GM12878 (cell line): ENCODE measurements around the gene ACBD5. TPM values are rescaled to one million over a fixed set of nuclear protein-coding genes. Genes with fewer than 3 reads are reported as not detected.

Source experiments
- ATAC-seq: fragments of 200-7000 bp; cut with Tn5 transposase; 3 replicates; pipeline ENCODE4 v1.9.1; 2020; ENCODE audit warnings: mild to moderate bottlenecking, moderate library complexity
- BruUV-seq: library from RNA; stranded (reverse); fragments of 400-500 nt; replicated peaks from 2 replicates; lab custom pipeline; 2021; lab: Mats Ljungman, UMichigan
- CTCF ChIA-PET: fragments of 300-600 bp; sonication (Branson Sonifier 250); formaldehyde crosslinking; extraction: SDS; loops from one replicate; lab custom pipeline; 2021; ENCODE audit warnings: inconsistent platforms; lab: Yijun Ruan, JAX
- POLR2A ChIA-PET: fragments of 350-600 bp; formaldehyde crosslinking; extraction: SDS; loops from one replicate; lab custom pipeline; 2021; ENCODE audit warnings: inconsistent platforms; lab: Charles Lee
- RAD21 ChIA-PET: fragments of 300-600 bp; sonication (Branson Sonifier 250); formaldehyde crosslinking; loops from one replicate; lab custom pipeline; 2023; ENCODE audit warnings: antibody characterized with exemption; ENCODE audit not compliant: unreplicated experiment; lab: Charles Lee
- SMC1A ChIA-PET: fragments of 300-600 bp; sonication (Branson Sonifier 250); formaldehyde crosslinking; loops from one replicate; lab custom pipeline; 2023; ENCODE audit not compliant: unreplicated experiment, uncharacterized antibody; lab: Charles Lee
- DNase-seq: peaks from one replicate; pipeline ENCODE4 v3.0.0-alpha.2; 2011; ENCODE audit warnings: low read depth, low spot score
- FAIRE-seq: peaks from 3 replicates; lab custom pipeline; 2011; peaks lifted over from hg19 to GRCh38; lab: Jason Lieb, UNC
- H2AFZ ChIP-seq: 2 replicates; pipeline ENCODE4 v1.6.0; 2011; ENCODE audit warnings: low read depth, low read length, control low read depth; ENCODE audit not compliant: control insufficient read depth
- H3K27ac ChIP-seq: 2 replicates; pipeline ENCODE4 v1.5.1; 2011; ENCODE audit warnings: control low read depth; ENCODE audit not compliant: control insufficient read depth, insufficient read depth
- H3K27me3 ChIP-seq, 2 experiments: replicated peaks in 1 of 2; 2 replicates each; pipeline versions ENCODE4 v1.6.0 to v1.6.1; 2011; ENCODE audit warnings: low read length in 1 of 2; ENCODE audit not compliant: control insufficient read depth in 2 of 2, insufficient read depth in 2 of 2
- H3K36me3 ChIP-seq, 2 experiments: 2 replicates each; pipeline ENCODE4 v1.5.1; 2011; ENCODE audit warnings: low read length in 1 of 2; ENCODE audit not compliant: control insufficient read depth in 2 of 2, insufficient read depth in 2 of 2
- H3K4me1 ChIP-seq: 2 replicates; pipeline ENCODE4 v1.6.1; 2011; ENCODE audit warnings: mild to moderate bottlenecking, low read length, moderate library complexity, mixed read lengths; ENCODE audit not compliant: control insufficient read depth, insufficient read depth
- H3K4me2 ChIP-seq: 2 replicates; pipeline ENCODE4 v1.6.0; 2011; ENCODE audit warnings: control low read depth; ENCODE audit not compliant: control insufficient read depth, insufficient read depth
- H3K4me3 ChIP-seq: fragments of 200-600 bp; sonication (generic); 2 replicates; pipeline ENCODE4 v1.5.1; 2016
- H3K79me2 ChIP-seq: 2 replicates; pipeline ENCODE4 v1.6.0; 2011; ENCODE audit warnings: low read length; ENCODE audit not compliant: control insufficient read depth, insufficient read depth
- H3K9ac ChIP-seq: 2 replicates; pipeline ENCODE4 v1.8.0; 2011; ENCODE audit warnings: low read length, control low read depth, mixed read lengths; ENCODE audit not compliant: control insufficient read depth, insufficient read depth
- H3K9me3 ChIP-seq: replicated peaks from 3 replicates; pipeline ENCODE4 v1.5.1; 2011; ENCODE audit warnings: mild to moderate bottlenecking, low read length; ENCODE audit not compliant: control insufficient read depth, insufficient read depth
- H4K20me1 ChIP-seq: 2 replicates; pipeline ENCODE4 v1.6.0; 2011; ENCODE audit not compliant: control insufficient read depth, insufficient read depth
- CHD4 ChIP-seq: fragments of 200-600 bp; sonication (generic); IDR thresholded peaks from 2 replicates; pipeline ENCODE4 v1.6.1; 2016; ENCODE audit warnings: mild to moderate bottlenecking
- IKZF1 ChIP-seq: fragments of 450-650 bp; conservative IDR thresholded peaks from 2 replicates; pipeline ENCODE4 v1.6.1; 2017; ENCODE audit warnings: antibody characterized with exemption, mild to moderate bottlenecking
- KAT2A ChIP-seq: conservative IDR thresholded peaks from 2 replicates; pipeline ENCODE4 v1.6.1; 2011; ENCODE audit warnings: low read depth, low read length; ENCODE audit not compliant: control insufficient read depth
- POLR2AphosphoS5 ChIP-seq: IDR thresholded peaks from 2 replicates; pipeline ENCODE4 v1.6.1; 2011; ENCODE audit warnings: mild to moderate bottlenecking, low read length, inconsistent platforms
- RAD51 ChIP-seq: fragments of 450-650 bp; IDR thresholded peaks from 2 replicates; pipeline ENCODE4 v1.6.1; 2016; ENCODE audit warnings: moderate library complexity, mild to moderate bottlenecking, inconsistent platforms
- in situ Hi-C: fragments of 300-500 bp; cut with MboI; formaldehyde crosslinking; loops from 9 replicates; pipeline ENCODE4 v1.14.3; 2018; ENCODE audit warnings: mixed read lengths
- intact Hi-C: fragments of 100-400 bp; cut with micrococcal nuclease; formaldehyde crosslinking; loops from one replicate; pipeline ENCODE4 v1.14.2; 2022; ENCODE audit not compliant: unreplicated experiment
- polyA plus RNA-seq, 11 experiments: library from polyadenylated mRNA; depleted of rRNA in 4 of 11; unstranded in 6 of 11; stranded (reverse) in 5 of 11; fragments of >200 nt; fragmentation: Nextera tagmentation in 4 of 11; fragmentation: Illumina TruSeq in 1 of 11; extraction: Ambion mirVana in 4 of 11; extraction: Trizol in 1 of 11; gene quantifications; 1 replicate in 1 of 11; 2 replicates in 10 of 11; pipeline versions ENCODE4 v1.2.1 to v1.2.3, GENCODE V29; 2011 to 2016; ENCODE audit warnings: inconsistent platforms in 2 of 11, missing spikeins in 2 of 11, low read depth in 1 of 11
- total RNA-seq, 4 experiments: library from RNA; depleted of rRNA in 3 of 4; stranded (reverse); fragments of >200 nt in 3 of 4; fragmentation: Illumina TruSeq in 1 of 4; extraction: Trizol in 1 of 4; gene quantifications; 2 replicates each; pipeline versions ENCODE4 v1.2.1 to v1.2.3, GENCODE V29; 2013 to 2021
- TF ChIP-seq, protein P1 (sequence below): fragments of 450-650 bp; IDR thresholded peaks from 2 replicates; pipeline ENCODE4 v1.6.1; 2017; ENCODE audit warnings: antibody characterized with exemption, mild to moderate bottlenecking, moderate library complexity
- TF ChIP-seq, protein P2 (sequence below): fragments of 450-650 bp; formaldehyde crosslinking; IDR thresholded peaks from 2 replicates; pipeline ENCODE4 v1.4.0; 2020; ENCODE audit warnings: mild to moderate bottlenecking, moderate library complexity
- TF ChIP-seq, protein P3 (sequence below): fragments of 450-650 bp; conservative IDR thresholded peaks from 2 replicates; pipeline ENCODE4 v1.6.1; 2017; ENCODE audit warnings: mild to moderate bottlenecking, moderate library complexity
- TF ChIP-seq, protein P4 (sequence below): fragments of 150-350 bp; IDR thresholded peaks from 2 replicates; pipeline ENCODE4 v1.6.1; 2016; ENCODE audit warnings: low read depth, low read length

The ACBD5 gene
- total and polyA plus RNA-seq, 10 of the 15 experiments (the other 5 are each of a cell fraction or from before 2014, with no cell fraction given) = 2.4 to 22.3 (median 12.4) TPM

DNA sequence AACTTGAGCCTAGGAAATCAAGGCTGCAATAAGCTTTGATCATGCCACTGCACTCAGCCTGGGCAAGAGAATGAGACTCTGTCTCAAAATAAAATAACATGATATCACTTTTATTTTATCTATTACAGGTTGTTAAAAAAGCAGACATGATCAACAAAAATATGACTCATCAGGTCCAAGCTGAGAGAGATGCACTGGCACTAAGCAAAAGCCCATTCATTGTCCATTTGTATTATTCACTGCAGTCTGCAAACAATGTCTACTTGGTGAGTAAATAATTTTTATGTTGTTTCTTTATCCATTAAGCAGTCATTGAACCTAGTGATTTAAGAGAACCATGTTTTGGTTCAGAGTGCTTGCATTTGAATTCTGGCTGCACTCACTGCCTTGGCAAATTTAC is 82.2 kb downstream of the ACBD5 start:
- Histone ChIP-seq H3K9ac (peak overlapping the region; percentile 20; the same call in 1 of the 2 replicates), H4K20me1 (no peaks in the 10 kb centered on the region), H3K4me2 (peak overlapping the region; percentile 50), H2AFZ (no peak overlapping the region), H3K27me3 (no peaks in the 10 kb centered on the region), H3K79me2 (peaks cover 56% of the 10 kb centered on the region), H3K4me1 (no peaks in the 10 kb centered on the region; the same call in 1 of the 2 replicates), H3K9me3 (no peaks in the 10 kb centered on the region), H3K4me3 (0 out of 2 replicates have a peak overlapping the region, but pooled peaks have one; percentile 33), H3K27ac (no peak overlapping the region), H3K36me3 (peaks cover 2 to 20% of the 10 kb centered on the region in 2 experiments)
- ChIA-PET SMC1A (interaction anchor here (0.7 to 1.6 kb wide), 4 partner anchors 12 to 432 kb away, joined by 3 to 6 read pairs (median 4); no protein-coding TSS in a partner anchor), RAD21 (no interaction called here), CTCF (interaction anchor here (1.8 kb wide), 1 partner anchor 65 kb away, joined by 8 read pairs; no protein-coding TSS in a partner anchor), POLR2A (no interaction called here)
- no peak for ATAC-seq
- no peak for FAIRE-seq
- in situ Hi-C loops = no loop called here
- DNase-seq = no peak
- intact Hi-C loops = loop anchor here (5.0 to 10.0 kb wide), 2 partner anchors 349 to 1376 kb away; partner anchors contain the start of gene WAC
- BruUV-seq = no TSS peak
- no peak for TF ChIP-seq POLR2AphosphoS5
- TF ChIP-seq, protein P1, sequence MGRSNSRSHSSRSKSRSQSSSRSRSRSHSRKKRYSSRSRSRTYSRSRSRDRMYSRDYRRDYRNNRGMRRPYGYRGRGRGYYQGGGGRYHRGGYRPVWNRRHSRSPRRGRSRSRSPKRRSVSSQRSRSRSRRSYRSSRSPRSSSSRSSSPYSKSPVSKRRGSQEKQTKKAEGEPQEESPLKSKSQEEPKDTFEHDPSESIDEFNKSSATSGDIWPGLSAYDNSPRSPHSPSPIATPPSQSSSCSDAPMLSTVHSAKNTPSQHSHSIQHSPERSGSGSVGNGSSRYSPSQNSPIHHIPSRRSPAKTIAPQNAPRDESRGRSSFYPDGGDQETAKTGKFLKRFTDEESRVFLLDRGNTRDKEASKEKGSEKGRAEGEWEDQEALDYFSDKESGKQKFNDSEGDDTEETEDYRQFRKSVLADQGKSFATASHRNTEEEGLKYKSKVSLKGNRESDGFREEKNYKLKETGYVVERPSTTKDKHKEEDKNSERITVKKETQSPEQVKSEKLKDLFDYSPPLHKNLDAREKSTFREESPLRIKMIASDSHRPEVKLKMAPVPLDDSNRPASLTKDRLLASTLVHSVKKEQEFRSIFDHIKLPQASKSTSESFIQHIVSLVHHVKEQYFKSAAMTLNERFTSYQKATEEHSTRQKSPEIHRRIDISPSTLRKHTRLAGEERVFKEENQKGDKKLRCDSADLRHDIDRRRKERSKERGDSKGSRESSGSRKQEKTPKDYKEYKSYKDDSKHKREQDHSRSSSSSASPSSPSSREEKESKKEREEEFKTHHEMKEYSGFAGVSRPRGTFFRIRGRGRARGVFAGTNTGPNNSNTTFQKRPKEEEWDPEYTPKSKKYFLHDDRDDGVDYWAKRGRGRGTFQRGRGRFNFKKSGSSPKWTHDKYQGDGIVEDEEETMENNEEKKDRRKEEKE = no peak
- TF ChIP-seq, protein P2, sequence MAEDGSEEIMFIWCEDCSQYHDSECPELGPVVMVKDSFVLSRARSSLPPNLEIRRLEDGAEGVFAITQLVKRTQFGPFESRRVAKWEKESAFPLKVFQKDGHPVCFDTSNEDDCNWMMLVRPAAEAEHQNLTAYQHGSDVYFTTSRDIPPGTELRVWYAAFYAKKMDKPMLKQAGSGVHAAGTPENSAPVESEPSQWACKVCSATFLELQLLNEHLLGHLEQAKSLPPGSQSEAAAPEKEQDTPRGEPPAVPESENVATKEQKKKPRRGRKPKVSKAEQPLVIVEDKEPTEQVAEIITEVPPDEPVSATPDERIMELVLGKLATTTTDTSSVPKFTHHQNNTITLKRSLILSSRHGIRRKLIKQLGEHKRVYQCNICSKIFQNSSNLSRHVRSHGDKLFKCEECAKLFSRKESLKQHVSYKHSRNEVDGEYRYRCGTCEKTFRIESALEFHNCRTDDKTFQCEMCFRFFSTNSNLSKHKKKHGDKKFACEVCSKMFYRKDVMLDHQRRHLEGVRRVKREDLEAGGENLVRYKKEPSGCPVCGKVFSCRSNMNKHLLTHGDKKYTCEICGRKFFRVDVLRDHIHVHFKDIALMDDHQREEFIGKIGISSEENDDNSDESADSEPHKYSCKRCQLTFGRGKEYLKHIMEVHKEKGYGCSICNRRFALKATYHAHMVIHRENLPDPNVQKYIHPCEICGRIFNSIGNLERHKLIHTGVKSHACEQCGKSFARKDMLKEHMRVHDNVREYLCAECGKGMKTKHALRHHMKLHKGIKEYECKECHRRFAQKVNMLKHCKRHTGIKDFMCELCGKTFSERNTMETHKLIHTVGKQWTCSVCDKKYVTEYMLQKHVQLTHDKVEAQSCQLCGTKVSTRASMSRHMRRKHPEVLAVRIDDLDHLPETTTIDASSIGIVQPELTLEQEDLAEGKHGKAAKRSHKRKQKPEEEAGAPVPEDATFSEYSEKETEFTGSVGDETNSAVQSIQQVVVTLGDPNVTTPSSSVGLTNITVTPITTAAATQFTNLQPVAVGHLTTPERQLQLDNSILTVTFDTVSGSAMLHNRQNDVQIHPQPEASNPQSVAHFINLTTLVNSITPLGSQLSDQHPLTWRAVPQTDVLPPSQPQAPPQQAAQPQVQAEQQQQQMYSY (CRISPR knock-in tag) = no peak
- no peak for TF ChIP-seq KAT2A
- TF ChIP-seq RAD51 = no peak
- no peak for TF ChIP-seq IKZF1
- TF ChIP-seq, protein P3, sequence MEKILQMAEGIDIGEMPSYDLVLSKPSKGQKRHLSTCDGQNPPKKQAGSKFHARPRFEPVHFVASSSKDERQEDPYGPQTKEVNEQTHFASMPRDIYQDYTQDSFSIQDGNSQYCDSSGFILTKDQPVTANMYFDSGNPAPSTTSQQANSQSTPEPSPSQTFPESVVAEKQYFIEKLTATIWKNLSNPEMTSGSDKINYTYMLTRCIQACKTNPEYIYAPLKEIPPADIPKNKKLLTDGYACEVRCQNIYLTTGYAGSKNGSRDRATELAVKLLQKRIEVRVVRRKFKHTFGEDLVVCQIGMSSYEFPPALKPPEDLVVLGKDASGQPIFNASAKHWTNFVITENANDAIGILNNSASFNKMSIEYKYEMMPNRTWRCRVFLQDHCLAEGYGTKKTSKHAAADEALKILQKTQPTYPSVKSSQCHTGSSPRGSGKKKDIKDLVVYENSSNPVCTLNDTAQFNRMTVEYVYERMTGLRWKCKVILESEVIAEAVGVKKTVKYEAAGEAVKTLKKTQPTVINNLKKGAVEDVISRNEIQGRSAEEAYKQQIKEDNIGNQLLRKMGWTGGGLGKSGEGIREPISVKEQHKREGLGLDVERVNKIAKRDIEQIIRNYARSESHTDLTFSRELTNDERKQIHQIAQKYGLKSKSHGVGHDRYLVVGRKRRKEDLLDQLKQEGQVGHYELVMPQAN = no peak
- TF ChIP-seq, protein P4, sequence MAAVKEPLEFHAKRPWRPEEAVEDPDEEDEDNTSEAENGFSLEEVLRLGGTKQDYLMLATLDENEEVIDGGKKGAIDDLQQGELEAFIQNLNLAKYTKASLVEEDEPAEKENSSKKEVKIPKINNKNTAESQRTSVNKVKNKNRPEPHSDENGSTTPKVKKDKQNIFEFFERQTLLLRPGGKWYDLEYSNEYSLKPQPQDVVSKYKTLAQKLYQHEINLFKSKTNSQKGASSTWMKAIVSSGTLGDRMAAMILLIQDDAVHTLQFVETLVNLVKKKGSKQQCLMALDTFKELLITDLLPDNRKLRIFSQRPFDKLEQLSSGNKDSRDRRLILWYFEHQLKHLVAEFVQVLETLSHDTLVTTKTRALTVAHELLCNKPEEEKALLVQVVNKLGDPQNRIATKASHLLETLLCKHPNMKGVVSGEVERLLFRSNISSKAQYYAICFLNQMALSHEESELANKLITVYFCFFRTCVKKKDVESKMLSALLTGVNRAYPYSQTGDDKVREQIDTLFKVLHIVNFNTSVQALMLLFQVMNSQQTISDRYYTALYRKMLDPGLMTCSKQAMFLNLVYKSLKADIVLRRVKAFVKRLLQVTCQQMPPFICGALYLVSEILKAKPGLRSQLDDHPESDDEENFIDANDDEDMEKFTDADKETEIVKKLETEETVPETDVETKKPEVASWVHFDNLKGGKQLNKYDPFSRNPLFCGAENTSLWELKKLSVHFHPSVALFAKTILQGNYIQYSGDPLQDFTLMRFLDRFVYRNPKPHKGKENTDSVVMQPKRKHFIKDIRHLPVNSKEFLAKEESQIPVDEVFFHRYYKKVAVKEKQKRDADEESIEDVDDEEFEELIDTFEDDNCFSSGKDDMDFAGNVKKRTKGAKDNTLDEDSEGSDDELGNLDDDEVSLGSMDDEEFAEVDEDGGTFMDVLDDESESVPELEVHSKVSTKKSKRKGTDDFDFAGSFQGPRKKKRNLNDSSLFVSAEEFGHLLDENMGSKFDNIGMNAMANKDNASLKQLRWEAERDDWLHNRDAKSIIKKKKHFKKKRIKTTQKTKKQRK = no peak
- no peak for TF ChIP-seq CHD4
